ENCODE measurements around the gene LYSMD2.
"Not testable (repeated sequence)": the region's sequence is repeated elsewhere in the genome, so short reads cannot be mapped to it uniquely, and the experiment has no call there.

The LYSMD2 gene

GRCh38 chr15:51737522-51738305, at the start of gene LYSMD2:
LYSMD2 (minus strand) TSS chr15:51737655; CDS start chr15:51737622, 33 bp downstream.
- DNase-seq (ENCODE audit: low spot score) = peak; percentile 89

- not testable (repeated sequence) for DNase-seq (ENCODE audit: low spot score)
Observed at GRCh38 chr15:51787130-51787529, 49.7 kb upstream of the LYSMD2 start.

- DNase-seq (ENCODE audit: low spot score) = no peak
Observed at GRCh38 chr15:51783967-51784366, 46.5 kb upstream of the LYSMD2 start.

- DNase-seq (ENCODE audit: low spot score) = no peak
Observed at GRCh38 chr15:51782357-51782896, 45.0 kb upstream of the LYSMD2 start.

- DNase-seq (ENCODE audit: low spot score) = no peak
Observed at GRCh38 chr15:51781506-51781905, 44.1 kb upstream of the LYSMD2 start.

GRCh38 chr15:51780636-51781035, 43.2 kb upstream of the LYSMD2 start:
- no peak for DNase-seq (ENCODE audit: low spot score)

- peak; percentile 82 for DNase-seq (ENCODE audit: low spot score)
Observed at GRCh38 chr15:51776952-51777569, 39.6 kb upstream of the LYSMD2 start.

- peak; percentile 50 for DNase-seq (ENCODE audit: low spot score)
Observed at GRCh38 chr15:51775967-51776816, 38.7 kb upstream of the LYSMD2 start.

GRCh38 chr15:51774916-51775315, 37.5 kb upstream of the LYSMD2 start:
- DNase-seq (ENCODE audit: low spot score) = no peak

GRCh38 chr15:51771773-51772172, 34.3 kb upstream of the LYSMD2 start:
- DNase-seq (ENCODE audit: low spot score) = no peak

- no peak for DNase-seq (ENCODE audit: low spot score)
Observed at GRCh38 chr15:51770902-51771301, 33.4 kb upstream of the LYSMD2 start.

GRCh38 chr15:51768018-51768417, 30.6 kb upstream of the LYSMD2 start:
- no peak for DNase-seq (ENCODE audit: low spot score)

- no peak for DNase-seq (ENCODE audit: low spot score)
Observed at GRCh38 chr15:51766341-51766740, 28.9 kb upstream of the LYSMD2 start.

GRCh38 chr15:51765751-51766150, 28.3 kb upstream of the LYSMD2 start:
- DNase-seq (ENCODE audit: low spot score) = no peak

- DNase-seq (ENCODE audit: low spot score) = no peak
Observed at GRCh38 chr15:51760805-51761204, 23.4 kb upstream of the LYSMD2 start.

- peak; percentile 88 for DNase-seq (ENCODE audit: low spot score)
Observed at GRCh38 chr15:51759557-51760070, 22.2 kb upstream of the LYSMD2 start.

- DNase-seq (ENCODE audit: low spot score) = peak; percentile 57
Observed at GRCh38 chr15:51758645-51759044, 21.2 kb upstream of the LYSMD2 start.

- no peak for DNase-seq (ENCODE audit: low spot score)
Observed at GRCh38 chr15:51757450-51757849, 20.0 kb upstream of the LYSMD2 start.

- no peak for DNase-seq (ENCODE audit: low spot score)
Observed at GRCh38 chr15:51756482-51756881, 19.0 kb upstream of the LYSMD2 start.

GRCh38 chr15:51755790-51756189, 18.3 kb upstream of the LYSMD2 start:
- no peak for DNase-seq (ENCODE audit: low spot score)

GRCh38 chr15:51754267-51754666, 16.8 kb upstream of the LYSMD2 start:
- no peak for DNase-seq (ENCODE audit: low spot score)

- DNase-seq (ENCODE audit: low spot score) = no peak
Observed at GRCh38 chr15:51752888-51753287, 15.4 kb upstream of the LYSMD2 start.
